Measurements from ENCODE around the gene LPGAT1.
"Not testable (repeated sequence)": the region's sequence is repeated elsewhere in the genome, so short reads cannot be mapped to it uniquely, and the experiment has no call there.

The LPGAT1 gene

GRCh38 chr1:211699059-211699458 is 131.5 kb downstream of the LPGAT1 start:
- no peak for DNase-seq

GRCh38 chr1:211698161-211699026 is 132.2 kb downstream of the LPGAT1 start:
- peak; percentile 64 for DNase-seq

- DNase-seq, result no peak
Measured at GRCh38 chr1:211697356-211697755, 133.2 kb downstream of the LPGAT1 start.

GRCh38 chr1:211695135-211695816 is 135.3 kb downstream of the LPGAT1 start:
- DNase-seq, result no peak

- not testable (repeated sequence) for DNase-seq
Measured at GRCh38 chr1:211693911-211694310, 136.7 kb downstream of the LPGAT1 start.
